HepG2 (cell line): ENCODE results near the gene METTL22. TPM values are rescaled to one million over a fixed set of nuclear protein-coding genes. Genes with fewer than 3 reads are reported as not detected.
A peak's percentile ranks its signal among the peaks of the same experiment; 100 is the strongest.

Experiments
- ATAC-seq: fragments of 200-7000 bp; cut with Tn5 transposase; 3 replicates; pipeline ENCODE4 v1.9.1; 2020; ENCODE audit warnings: mild to moderate bottlenecking, moderate library complexity
- BruUV-seq: library from RNA; stranded (reverse); fragments of 400-500 nt; replicated peaks from 2 replicates; lab custom pipeline; 2021; lab: Mats Ljungman, UMichigan
- CTCF ChIA-PET: fragments of 300-600 bp; formaldehyde crosslinking; extraction: SDS; loops from one replicate; lab custom pipeline; 2021; ENCODE audit warnings: low total read pairs, inconsistent platforms, low intra/inter-chr PET ratio; lab: Yijun Ruan, JAX
- POLR2A ChIA-PET: fragments of 350-600 bp; sonication (Branson Sonifier 250); formaldehyde crosslinking; loops from one replicate; lab custom pipeline; 2020; ENCODE audit warnings: antibody characterized with exemption, inconsistent platforms; lab: Yijun Ruan, JAX
- DNase-seq: peaks from one replicate; pipeline ENCODE4 v3.0.0-alpha.2; 2015; ENCODE audit warnings: low spot score
- FAIRE-seq: peaks from 3 replicates; lab custom pipeline; 2011; peaks lifted over from hg19 to GRCh38; lab: Jason Lieb, UNC
- H2AFZ ChIP-seq: one replicate; pipeline ENCODE4 v1.6.1; 2011; ENCODE audit warnings: low read length, inconsistent platforms
- H3K27ac ChIP-seq: fragments of 300-600 bp; 3 replicates; pipeline ENCODE4 v1.8.0; 2011; ENCODE audit warnings: mixed run types, mild to moderate bottlenecking, mixed read lengths, low read length, inconsistent platforms; ENCODE audit not compliant: insufficient read depth; ENCODE audit errors: extremely low read length
- H3K27me3 ChIP-seq, 2 experiments: fragments of 200-600 bp in 1 of 2; 2 replicates in 1 of 2; 3 replicates in 1 of 2; pipeline versions ENCODE4 v1.6.0 to v1.8.0; 2011; ENCODE audit warnings: low read length in 2 of 2, mild to moderate bottlenecking in 2 of 2, moderate library complexity in 2 of 2, inconsistent platforms in 1 of 2; ENCODE audit not compliant: insufficient read depth in 2 of 2, control insufficient read depth in 1 of 2
- H3K36me3 ChIP-seq, 2 experiments: fragments of 200-600 bp in 1 of 2; replicated peaks in 1 of 2; 2 replicates in 1 of 2; 3 replicates in 1 of 2; pipeline versions ENCODE4 v1.5.1 to v1.8.0; 2011; ENCODE audit warnings: low read length in 2 of 2, inconsistent platforms in 1 of 2; ENCODE audit not compliant: insufficient read depth in 2 of 2, control insufficient read depth in 1 of 2
- H3K4me1 ChIP-seq: 2 replicates; pipeline ENCODE4 v1.5.1; 2012; ENCODE audit warnings: low read length, inconsistent platforms; ENCODE audit not compliant: insufficient read depth
- H3K4me2 ChIP-seq: 2 replicates; pipeline ENCODE4 v1.6.0; 2011; ENCODE audit warnings: low read depth, low read length, inconsistent platforms
- H3K4me3 ChIP-seq, 3 experiments: fragments of 200-600 bp in 1 of 3; sonication (generic), shearing (Covaris generic) in 1 of 3; replicated peaks in 1 of 3; 2 replicates each; pipeline ENCODE4 v1.5.1; 2011 to 2016; ENCODE audit warnings: low read length in 3 of 3, inconsistent platforms in 2 of 3, low read depth in 2 of 3, mild to moderate bottlenecking in 2 of 3, control low read depth in 1 of 3, mixed read lengths in 1 of 3; ENCODE audit not compliant: insufficient read depth in 1 of 3
- H3K79me2 ChIP-seq: one replicate; pipeline ENCODE4 v1.6.1; 2011; ENCODE audit warnings: low read length, inconsistent platforms; ENCODE audit not compliant: insufficient read depth
- H3K9ac ChIP-seq: 2 replicates; pipeline ENCODE4 v1.6.0; 2011; ENCODE audit warnings: mild to moderate bottlenecking, low read depth, low read length, inconsistent platforms; ENCODE audit not compliant: insufficient read depth
- H3K9me3 ChIP-seq: 2 replicates; pipeline ENCODE4 v1.5.1; 2012; ENCODE audit warnings: mild to moderate bottlenecking, low read length
- H4K20me1 ChIP-seq: 2 replicates; pipeline ENCODE4 v1.6.0; 2011; ENCODE audit warnings: inconsistent platforms, mild to moderate bottlenecking, low read length, moderate library complexity; ENCODE audit not compliant: insufficient read depth
- FOSL2 ChIP-seq: sonication (generic); formaldehyde crosslinking; IDR thresholded peaks from 2 replicates; pipeline ENCODE4 v1.4.0; 2020; ENCODE audit warnings: missing genetic modification reagents
- SALL1 ChIP-seq: sonication (generic); formaldehyde crosslinking; IDR thresholded peaks from 2 replicates; pipeline ENCODE4 v1.8.0; 2022; ENCODE audit warnings: mild to moderate bottlenecking, missing genetic modification reagents
- SKIL ChIP-seq: sonication (generic); formaldehyde crosslinking; IDR thresholded peaks from 2 replicates; pipeline ENCODE4 v1.8.0; 2022; ENCODE audit warnings: missing genetic modification reagents, mild to moderate bottlenecking, moderate library complexity, borderline replicate concordance
- WGBS: methylation state at CpG from one replicate; pipeline ENCODE4 v1.1.6; 2017; ENCODE audit warnings: low lambda C conversion rate; 5-methylcytosine and 5-hydroxymethylcytosine counted together
- in situ Hi-C: cut with HindIII; loops from 2 replicates; pipeline ENCODE4 v1.10.0; 2017; ENCODE audit warnings: low pct_unique_long_range_greater_than_20kb; ENCODE audit not compliant: extremely low pct_ligation_motif_present
- intact Hi-C: fragments of 100-400 bp; cut with micrococcal nuclease; formaldehyde crosslinking; loops from one replicate; pipeline ENCODE4 v1.10.0; 2022; ENCODE audit not compliant: unreplicated experiment
- polyA plus RNA-seq, 8 experiments: library from polyadenylated mRNA; depleted of rRNA in 3 of 8; stranded (reverse) in 7 of 8; unstranded in 1 of 8; fragments of >200 nt; fragmentation: Illumina TruSeq in 4 of 8; extraction: Trizol in 4 of 8; gene quantifications; 2 replicates each; pipeline versions ENCODE4 v1.2.1 to v1.2.3, GENCODE V29; 2011 to 2016; ENCODE audit warnings: low read depth in 4 of 8, missing spikeins in 1 of 8, mixed read lengths in 1 of 8; ENCODE audit not compliant: insufficient read depth in 1 of 8
- total RNA-seq, 5 experiments: library from RNA; depleted of rRNA; stranded (reverse); fragments of >200 nt; fragmentation: Illumina TruSeq; extraction: Trizol; gene quantifications; 2 replicates each; pipeline ENCODE4 v1.2.3, GENCODE V29; 2016; ENCODE audit warnings: low read depth in 1 of 5
- TF ChIP-seq, protein P1 (sequence below): IDR thresholded peaks from 2 replicates; pipeline ENCODE4 v1.6.1; 2016; ENCODE audit warnings: low read depth
- TF ChIP-seq, protein P2 (sequence below): sonication (generic); formaldehyde crosslinking; IDR thresholded peaks from 2 replicates; pipeline ENCODE4 v1.5.1; 2020; ENCODE audit warnings: mild to moderate bottlenecking, moderate library complexity, missing genetic modification reagents

The METTL22 gene
- total and polyA plus RNA-seq, 2 of the 13 experiments (the other 11 are each of a cell fraction or from before 2014, with no cell fraction given), result 36.2 to 94.8 TPM

GRCh38 chr16:8631818-8632465 is 10.4 kb downstream of the METTL22 start:
- FAIRE-seq (no peak), ATAC-seq (no peak), DNase-seq (no peak)
- peaks cover 22% of the 10 kb centered on the region for H3K4me1 ChIP-seq
- no peak overlapping the region for H3K4me2 ChIP-seq
- BruUV-seq, result no TSS peak
- TF ChIP-seq SKIL (CRISPR knock-in tag), result no peak
- TF ChIP-seq SALL1 (CRISPR knock-in tag), result 0 out of 2 replicates have a peak, but pooled peaks have one; percentile 10
- TF ChIP-seq, protein P1, sequence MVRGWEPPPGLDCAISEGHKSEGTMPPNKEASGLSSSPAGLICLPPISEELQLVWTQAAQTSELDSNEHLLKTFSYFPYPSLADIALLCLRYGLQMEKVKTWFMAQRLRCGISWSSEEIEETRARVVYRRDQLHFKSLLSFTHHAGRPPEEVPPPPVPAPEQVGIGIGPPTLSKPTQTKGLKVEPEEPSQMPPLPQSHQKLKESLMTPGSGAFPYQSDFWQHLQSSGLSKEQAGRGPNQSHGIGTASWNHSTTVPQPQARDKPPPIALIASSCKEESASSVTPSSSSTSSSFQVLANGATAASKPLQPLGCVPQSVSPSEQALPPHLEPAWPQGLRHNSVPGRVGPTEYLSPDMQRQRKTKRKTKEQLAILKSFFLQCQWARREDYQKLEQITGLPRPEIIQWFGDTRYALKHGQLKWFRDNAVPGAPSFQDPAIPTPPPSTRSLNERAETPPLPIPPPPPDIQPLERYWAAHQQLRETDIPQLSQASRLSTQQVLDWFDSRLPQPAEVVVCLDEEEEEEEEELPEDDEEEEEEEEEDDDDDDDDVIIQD (CRISPR knock-in tag), result peak; percentile 38; the same call in 1 of the 2 replicates
- peak; percentile 56 for TF ChIP-seq FOSL2 (CRISPR knock-in tag)
- TF ChIP-seq, protein P2, sequence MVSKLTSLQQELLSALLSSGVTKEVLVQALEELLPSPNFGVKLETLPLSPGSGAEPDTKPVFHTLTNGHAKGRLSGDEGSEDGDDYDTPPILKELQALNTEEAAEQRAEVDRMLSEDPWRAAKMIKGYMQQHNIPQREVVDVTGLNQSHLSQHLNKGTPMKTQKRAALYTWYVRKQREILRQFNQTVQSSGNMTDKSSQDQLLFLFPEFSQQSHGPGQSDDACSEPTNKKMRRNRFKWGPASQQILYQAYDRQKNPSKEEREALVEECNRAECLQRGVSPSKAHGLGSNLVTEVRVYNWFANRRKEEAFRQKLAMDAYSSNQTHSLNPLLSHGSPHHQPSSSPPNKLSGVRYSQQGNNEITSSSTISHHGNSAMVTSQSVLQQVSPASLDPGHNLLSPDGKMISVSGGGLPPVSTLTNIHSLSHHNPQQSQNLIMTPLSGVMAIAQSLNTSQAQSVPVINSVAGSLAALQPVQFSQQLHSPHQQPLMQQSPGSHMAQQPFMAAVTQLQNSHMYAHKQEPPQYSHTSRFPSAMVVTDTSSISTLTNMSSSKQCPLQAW, result 0 out of 2 replicates have a peak, but pooled peaks have one; percentile 17
- WGBS, result 64% methylated on average over 15 of the region's 15 CpGs
- no peaks in the 10 kb centered on the region for H3K9me3 ChIP-seq
- H4K20me1 ChIP-seq, result 0 out of 2 replicates have a peak, but pooled peaks cover 4% of the 10 kb centered on the region
- H3K4me3 ChIP-seq, result no peak overlapping the region
- H2AFZ ChIP-seq, result no peak overlapping the region
- in situ Hi-C loops, result no loop called here
- intact Hi-C loops, result loop anchor here (5.0 kb wide), 1 partner anchor 290 kb away; no protein-coding TSS in a partner anchor
- no peak overlapping the region for H3K27ac ChIP-seq
- H3K9ac ChIP-seq, result no peak overlapping the region
- H3K79me2 ChIP-seq, result no peaks in the 10 kb centered on the region
- ChIA-PET CTCF (no interaction called here), POLR2A (no interaction called here)
- H3K27me3 ChIP-seq, result no peaks in the 10 kb centered on the region
- H3K36me3 ChIP-seq, result peaks cover 63 to 88% of the 10 kb centered on the region in 2 experiments
